Erythroblast (primary cell): Measurements from ENCODE around the gene AGO3.

Experiments used
- GATA1 ChIP-seq: IDR thresholded peaks from 2 replicates; pipeline ENCODE4 v1.6.1; 2011; ENCODE audit warnings: low read depth, mild to moderate bottlenecking, control low read depth, low read length, moderate library complexity
- POLR2A ChIP-seq: IDR thresholded peaks from 2 replicates; pipeline ENCODE4 v1.6.1; 2011; ENCODE audit warnings: mild to moderate bottlenecking, low read length

GRCh38 chr1:35887508-35887907, 43.4 kb upstream of the AGO3 start:
- TF ChIP-seq POLR2A (no peak), GATA1 (no peak)
